Cerebellar cortex (tissue), 1 donor: Measurements from ENCODE around the gene TRPM4.
"Not testable (repeated sequence)": the region's sequence is repeated elsewhere in the genome, so short reads cannot be mapped to it uniquely, and the experiment has no call there.

Source experiments
- DNase-seq: peaks from one replicate; pipeline ENCODE4 v3.0.0-alpha.2; 2015; ENCODE audit warnings: low spot score

Gene TRPM4

DNA sequence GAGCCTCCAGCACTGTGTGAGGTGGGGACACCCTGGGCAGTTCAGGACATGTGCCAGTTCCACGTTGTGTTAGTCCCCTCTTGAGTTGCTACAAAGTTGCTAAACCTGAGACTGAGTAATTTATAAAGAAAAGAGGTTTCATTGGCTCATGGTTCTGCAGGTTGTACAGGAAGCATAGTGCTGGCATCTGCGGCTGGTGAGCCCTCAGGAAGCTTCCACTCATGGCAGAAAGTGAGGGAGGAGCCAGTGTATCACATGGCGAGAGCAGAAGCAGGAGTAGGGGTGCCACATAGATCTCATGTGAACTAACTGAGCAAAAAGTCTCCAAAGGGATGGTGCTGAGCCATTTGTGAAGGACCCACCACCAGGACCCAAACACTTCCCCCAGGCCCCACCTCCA lies 33.2 kb downstream of the TRPM4 start:
- DNase-seq, result no peak

DNA sequence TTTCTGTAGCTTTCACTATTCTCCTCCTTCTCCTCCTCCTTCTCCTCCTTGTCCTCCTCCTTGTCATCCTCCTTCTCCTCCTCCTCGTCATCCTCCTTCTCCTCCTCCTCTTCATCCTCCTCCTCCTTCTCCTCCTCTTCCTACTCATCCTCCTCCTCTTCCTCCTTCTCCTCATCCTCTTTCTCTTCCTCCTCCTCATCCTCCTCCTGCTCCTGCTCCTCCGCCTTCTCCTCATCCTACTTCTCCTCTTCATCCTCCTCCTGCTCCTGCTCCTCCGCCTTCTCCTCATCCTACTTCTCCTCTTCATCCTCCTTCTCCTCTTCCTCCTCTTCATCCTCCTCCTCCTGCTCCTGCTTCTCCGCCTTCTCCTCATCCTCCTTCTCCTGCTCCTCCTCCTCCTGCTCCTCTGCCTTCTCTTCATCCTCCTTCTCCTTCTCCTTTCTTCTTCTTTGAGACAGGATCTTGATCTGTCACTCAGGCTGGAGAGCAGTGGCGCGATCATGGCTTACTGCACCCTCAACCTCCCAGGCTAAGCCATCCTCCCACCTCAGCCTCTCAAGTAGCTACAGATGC lies 36.3 kb downstream of the TRPM4 start:
- no peak for DNase-seq

DNA sequence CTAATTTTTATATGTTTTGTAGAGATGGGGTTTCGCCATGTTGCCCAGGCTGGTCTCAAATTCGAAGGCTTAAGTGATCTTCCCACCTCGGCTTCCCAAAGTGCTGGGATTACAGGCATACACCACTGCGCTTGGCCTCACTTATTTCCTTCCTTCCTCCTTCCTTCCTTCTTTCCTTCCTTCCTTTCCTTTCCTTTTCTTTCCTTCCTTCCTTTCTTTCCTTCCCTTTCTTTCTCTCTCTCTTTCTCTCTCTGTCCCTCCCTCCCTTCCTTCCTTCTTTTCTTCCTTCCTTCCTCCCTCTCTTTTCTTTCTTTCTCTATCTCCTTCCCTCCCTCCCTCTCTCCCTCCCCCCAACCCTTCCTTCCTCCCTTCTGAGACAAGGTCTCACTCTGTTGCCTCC lies 36.8 kb downstream of the TRPM4 start:
- no peak for DNase-seq

GRCh38 chr19:49196527-49197240 lies 39.1 kb downstream of the TRPM4 start:
- peak; percentile 25 for DNase-seq

- DNase-seq, result no peak
Measured at GRCh38 chr19:49200238-49200862, 42.8 kb downstream of the TRPM4 start.

DNA sequence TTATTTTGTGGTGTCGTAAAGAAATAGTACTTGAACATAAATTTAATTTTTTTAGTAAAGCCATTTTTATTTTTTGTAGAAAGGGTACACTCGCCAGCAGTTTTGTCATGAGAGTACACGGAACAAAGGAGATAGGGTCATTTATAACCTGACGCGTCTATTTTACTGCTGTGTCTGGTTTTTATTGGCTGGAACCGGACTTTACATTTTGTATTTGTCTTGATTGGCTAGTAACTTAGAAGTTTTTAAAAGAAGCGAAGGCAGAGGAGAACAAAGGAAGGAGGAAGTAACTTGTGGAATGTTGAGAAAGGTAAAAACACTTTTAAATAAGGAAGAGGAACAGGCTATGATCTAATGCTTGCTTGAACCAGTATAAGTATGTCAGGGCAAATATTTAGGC lies 43.5 kb downstream of the TRPM4 start:
- no peak for DNase-seq

- no peak for DNase-seq
Measured at GRCh38 chr19:49205114-49205513, 47.5 kb downstream of the TRPM4 start.

DNA sequence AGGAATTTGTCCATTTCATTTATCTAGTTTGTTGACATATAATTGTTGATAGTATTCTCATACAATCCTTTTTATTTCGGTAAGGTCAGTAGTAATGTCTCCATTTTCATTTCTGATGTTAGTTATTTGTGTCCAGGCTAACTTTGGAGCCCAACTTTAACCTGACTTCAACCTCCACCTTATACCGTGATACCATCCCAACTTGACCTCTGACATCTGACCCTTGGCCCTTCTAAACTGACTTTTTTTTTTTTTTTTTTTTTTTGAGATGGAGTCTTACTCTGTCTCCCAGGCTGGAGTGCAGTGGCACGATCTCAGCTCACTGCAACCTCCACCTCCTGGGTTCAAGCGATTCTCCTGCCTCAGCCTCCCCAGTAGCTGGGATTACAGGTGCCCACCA lies 51.9 kb downstream of the TRPM4 start:
- not testable (repeated sequence) for DNase-seq

GRCh38 chr19:49210108-49210900 lies 52.7 kb downstream of the TRPM4 start:
- DNase-seq, result no peak

DNA sequence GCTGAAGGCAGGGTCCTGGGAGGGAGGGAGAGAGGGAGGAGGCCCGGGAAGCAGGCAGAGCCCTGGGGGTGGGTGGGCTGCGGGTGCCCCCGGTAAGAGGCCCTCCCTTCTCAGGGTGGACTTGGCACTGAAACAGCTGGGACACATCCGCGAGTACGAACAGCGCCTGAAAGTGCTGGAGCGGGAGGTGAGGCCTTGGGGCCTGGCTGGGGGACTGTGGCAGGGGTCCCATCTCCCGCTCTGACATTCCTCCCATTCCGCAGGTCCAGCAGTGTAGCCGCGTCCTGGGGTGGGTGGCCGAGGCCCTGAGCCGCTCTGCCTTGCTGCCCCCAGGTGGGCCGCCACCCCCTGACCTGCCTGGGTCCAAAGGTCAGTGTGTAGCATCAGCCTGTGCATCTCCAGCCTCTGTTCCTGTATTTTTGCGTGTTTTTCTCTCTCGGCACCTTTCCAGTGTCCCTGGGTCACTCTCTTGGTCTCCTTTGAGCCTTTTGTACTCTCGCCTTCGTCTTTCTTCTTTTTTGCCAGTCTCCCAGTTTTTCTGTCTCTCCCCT lies 53.4 kb downstream of the TRPM4 start:
- DNase-seq, result no peak

GRCh38 chr19:49212016-49212701 lies 54.6 kb downstream of the TRPM4 start:
- no peak for DNase-seq

DNA sequence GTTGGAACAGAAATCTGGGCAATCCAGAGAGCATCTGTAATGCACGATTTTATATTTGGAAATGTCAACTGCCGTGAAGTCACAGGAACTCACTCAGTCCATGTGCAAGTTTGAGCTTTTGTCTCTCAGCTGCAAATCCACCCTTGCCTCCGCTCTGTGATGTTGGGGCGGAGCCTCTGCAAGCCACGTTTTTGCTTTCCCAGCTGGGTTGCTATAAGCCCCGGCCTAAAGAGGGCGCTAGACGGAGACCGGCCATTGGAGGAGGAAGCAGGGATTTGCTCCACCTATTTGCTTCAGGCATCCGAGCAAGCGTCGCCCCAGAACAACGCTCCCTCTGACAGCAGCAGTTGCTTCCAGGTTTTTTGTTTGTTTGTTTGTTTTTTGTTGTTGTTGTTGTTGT lies 56.2 kb downstream of the TRPM4 start:
- no peak for DNase-seq

DNA sequence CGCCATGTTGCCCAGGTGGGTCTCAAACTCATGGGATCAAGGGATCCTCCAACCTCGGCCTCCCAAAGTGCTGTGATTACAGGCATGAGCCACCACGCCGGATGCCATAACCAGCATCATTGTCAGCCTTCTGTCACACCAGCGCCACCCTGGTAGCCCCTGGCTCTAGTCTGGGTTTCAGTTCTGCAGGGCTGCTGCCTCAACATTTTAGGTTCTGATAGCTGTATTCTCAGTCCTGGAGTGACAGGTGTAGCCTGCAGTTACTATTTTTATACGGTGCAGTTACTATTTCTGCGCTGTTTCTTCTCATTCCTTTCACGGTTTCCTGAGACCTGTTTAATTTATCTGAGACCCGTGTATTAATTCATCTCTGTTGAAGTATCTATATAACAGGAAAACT lies 57.1 kb downstream of the TRPM4 start:
- no peak for DNase-seq

GRCh38 chr19:49216071-49216470 lies 58.5 kb downstream of the TRPM4 start:
- DNase-seq, result no peak

DNA sequence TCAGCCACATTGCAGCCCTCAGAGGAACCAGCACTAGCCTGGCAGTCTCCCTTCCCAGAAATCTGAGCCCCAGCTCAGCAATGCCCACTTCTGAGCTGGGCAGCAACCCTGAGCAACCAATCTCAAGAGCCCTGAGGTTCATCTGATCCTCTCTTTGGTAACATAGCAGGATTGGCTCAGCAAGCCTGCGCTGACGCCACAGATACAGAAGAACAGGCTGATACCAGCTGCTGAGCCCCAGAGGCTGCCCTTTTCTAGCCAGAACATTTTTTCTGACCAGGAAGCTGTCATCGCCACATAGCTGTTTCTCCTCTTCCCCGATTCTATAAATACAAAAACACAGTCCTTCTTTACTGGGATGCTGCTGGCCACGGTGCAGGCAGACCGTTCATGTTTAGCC lies 59.8 kb downstream of the TRPM4 start:
- peak; percentile 16 for DNase-seq

GRCh38 chr19:49222011-49222410 lies 64.4 kb downstream of the TRPM4 start:
- no peak for DNase-seq

- DNase-seq, result no peak
Measured at GRCh38 chr19:49222528-49222927, 64.9 kb downstream of the TRPM4 start.

DNA sequence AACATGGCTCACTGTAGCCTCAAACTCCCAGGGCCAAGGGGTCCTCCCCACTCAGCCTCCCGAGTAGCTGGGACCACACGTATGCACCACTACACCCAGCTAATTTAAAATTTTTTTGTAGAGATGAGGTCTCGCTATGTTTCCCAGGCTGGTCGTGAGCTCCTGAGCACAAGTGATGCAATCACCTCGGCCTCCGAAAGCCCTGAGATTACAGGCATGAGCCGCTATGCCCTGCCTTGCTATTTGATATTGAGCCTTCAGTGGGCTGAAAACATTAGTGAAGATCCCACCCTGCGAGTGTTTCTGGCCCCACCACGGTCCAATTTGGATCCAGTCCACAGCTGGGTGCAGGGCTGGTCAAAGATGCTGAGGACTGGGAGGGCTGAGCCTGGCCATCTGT lies 65.9 kb downstream of the TRPM4 start:
- DNase-seq, result no peak

GRCh38 chr19:49224441-49224840 lies 66.8 kb downstream of the TRPM4 start:
- DNase-seq, result not testable (repeated sequence)

GRCh38 chr19:49224879-49225278 lies 67.3 kb downstream of the TRPM4 start:
- peak; percentile 59 for DNase-seq

DNA sequence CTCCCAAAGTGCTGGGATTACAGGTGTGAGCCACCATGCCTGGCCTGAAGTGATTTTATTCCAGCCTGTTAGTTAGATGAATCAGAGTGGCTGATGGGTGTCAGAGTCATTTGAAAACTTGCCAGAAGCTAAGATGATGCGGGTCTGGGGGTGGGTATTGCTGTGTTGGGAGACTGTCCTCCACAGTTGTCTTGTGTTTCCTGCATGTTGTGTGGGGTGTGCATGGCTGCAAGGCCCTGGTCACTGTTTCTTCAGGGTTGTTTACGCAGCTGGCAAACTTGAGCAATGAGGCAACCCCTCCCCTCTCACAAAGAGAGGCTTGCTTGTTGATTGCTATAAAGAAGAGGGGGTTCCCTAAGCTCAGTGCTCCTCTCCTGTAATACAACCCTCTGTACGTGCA lies 71.8 kb downstream of the TRPM4 start:
- DNase-seq, result no peak

- DNase-seq, result no peak
Measured at GRCh38 chr19:49231389-49231788, 73.8 kb downstream of the TRPM4 start.
